C4-2B (cell line): Measurements from ENCODE around the gene TSPAN11.

ENCODE experiments used
- CTCF ChIP-seq: fragments of 450-650 bp; conservative IDR thresholded peaks from 2 replicates; pipeline ENCODE4 v1.5.1; 2017; ENCODE audit warnings: mild to moderate bottlenecking
- ZFX ChIP-seq: fragments of 450-650 bp; IDR thresholded peaks from 2 replicates; pipeline ENCODE4 v1.6.1; 2017

GRCh38 chr12:30878024-30878423 is 48.5 kb upstream of the TSPAN11 start:
- TF ChIP-seq CTCF, result no peak
- TF ChIP-seq ZFX, result no peak
